H7 (cell line): ENCODE results near the gene SPRING1. TPM values are rescaled to one million over a fixed set of nuclear protein-coding genes. Genes with fewer than 3 reads are reported as not detected.
"Not testable (repeated sequence)": the region's sequence is repeated elsewhere in the genome, so short reads cannot be mapped to it uniquely, and the experiment has no call there.

Experiments used
- DNase-seq: peaks from one replicate; pipeline ENCODE4 v3.0.0; 2012
- H3K27me3 ChIP-seq: 2 replicates; pipeline ENCODE4 v1.6.0; 2011; ENCODE audit warnings: mild to moderate bottlenecking, low read length; ENCODE audit not compliant: control insufficient read depth, insufficient read depth
- H3K36me3 ChIP-seq: replicated peaks from 2 replicates; pipeline ENCODE4 v1.5.1; 2011; ENCODE audit warnings: low read length; ENCODE audit not compliant: control insufficient read depth, insufficient read depth
- H3K4me3 ChIP-seq: 2 replicates; pipeline ENCODE4 v1.5.1; 2011; ENCODE audit warnings: low read depth, mild to moderate bottlenecking, control low read depth, low read length, moderate library complexity; ENCODE audit not compliant: insufficient read depth
- total RNA-seq: library from RNA; depleted of rRNA; stranded (reverse); fragments of >200 nt; shearing (Covaris generic); gene quantifications from 2 replicates; pipeline ENCODE4 v1.2.3, GENCODE V29; 2014

The SPRING1 gene
- total RNA-seq, 1 experiment from 2014 or later: 51.8 TPM

DNA sequence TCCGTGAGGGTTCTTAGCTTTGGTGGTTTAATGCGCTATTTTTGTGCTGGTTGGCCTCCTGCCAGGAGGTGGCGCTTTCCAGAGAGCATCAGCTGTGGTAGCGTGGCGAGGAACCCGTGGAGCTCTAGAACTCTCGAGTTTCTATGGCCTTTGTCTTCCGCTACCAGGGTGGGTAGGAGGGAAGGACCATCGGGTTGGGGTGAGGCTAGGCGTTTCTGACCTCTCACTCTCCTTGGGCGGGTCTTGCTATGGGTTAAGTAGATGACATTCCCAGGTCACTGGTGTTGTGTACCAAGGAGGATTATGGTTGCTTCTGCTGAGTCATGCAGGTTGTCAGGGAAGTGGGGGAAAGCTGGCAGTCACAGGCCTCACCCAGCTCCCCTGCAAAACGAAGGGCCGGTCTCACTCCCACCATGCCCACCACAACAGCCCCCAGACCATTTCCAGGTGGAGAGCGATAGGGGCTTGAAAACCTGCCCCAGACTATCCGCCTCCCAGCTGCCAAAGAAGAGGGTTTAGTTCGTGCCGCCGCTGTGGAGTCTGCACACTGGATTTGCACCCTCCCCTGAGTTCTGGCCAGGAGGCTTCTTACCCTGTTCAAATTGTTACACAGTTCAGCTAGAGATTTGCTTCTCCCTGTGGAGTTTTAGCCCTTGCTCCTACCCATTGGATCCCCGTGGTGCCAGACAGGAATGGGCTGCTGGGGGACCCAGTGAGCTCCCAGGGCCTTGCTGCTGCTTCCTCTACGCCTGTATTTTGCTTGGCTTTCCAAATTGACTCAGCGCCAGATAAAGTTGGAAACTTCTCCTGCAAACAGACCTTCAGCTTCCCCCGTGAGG, 22.1 kb upstream of the SPRING1 start:
- Histone ChIP-seq H3K27me3 (no peaks in the 10 kb centered on the region), H3K4me3 (peak overlapping the region; percentile 28; the same call in 1 of the 2 replicates), H3K36me3 (peaks cover 3% of the 10 kb centered on the region; the same call in 1 of the 2 replicates)
- DNase-seq: peak; percentile 61

DNA sequence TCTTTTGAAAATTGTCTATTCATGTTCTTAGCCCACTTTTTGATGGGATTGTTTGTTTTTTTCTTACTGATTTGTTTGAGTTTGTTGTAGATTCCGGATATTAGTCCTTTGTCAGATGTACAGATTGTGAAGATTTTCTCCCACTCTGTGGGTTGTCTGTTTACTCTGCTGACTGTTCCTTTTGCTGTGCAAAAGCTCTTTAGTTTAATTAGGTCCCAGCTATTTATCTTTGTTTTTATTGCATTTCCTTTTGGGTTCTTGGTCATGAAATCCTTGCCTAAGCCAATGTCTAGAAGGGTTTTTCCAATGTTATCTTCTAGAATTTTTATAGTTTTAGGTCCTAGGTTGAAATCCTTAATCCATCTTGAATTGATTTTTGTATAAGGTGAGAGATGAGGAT, 16.9 kb upstream of the SPRING1 start:
- DNase-seq, H3K4me3 ChIP-seq, H3K27me3 ChIP-seq, H3K36me3 ChIP-seq: not testable (repeated sequence)

DNA sequence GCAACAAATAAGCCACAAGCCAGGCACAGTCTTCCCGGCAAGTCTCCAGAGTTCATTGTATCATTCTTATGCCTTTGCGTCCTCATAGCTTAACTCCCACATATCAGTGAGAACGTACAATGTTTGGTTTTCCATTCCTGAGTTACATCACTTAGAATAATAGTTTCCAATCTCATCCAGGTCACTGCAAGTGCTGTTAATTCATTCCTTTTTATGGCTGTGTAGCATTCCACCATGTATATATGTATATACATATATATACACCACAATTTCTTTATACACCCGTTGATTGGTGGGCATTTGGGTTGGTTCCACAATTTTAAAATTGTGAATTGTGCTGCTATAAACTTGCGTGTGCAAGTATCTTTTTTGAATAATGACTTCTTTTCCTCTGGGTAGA, 16.2 kb upstream of the SPRING1 start:
- not testable (repeated sequence) for H3K36me3 ChIP-seq, H3K27me3 ChIP-seq, H3K4me3 ChIP-seq, DNase-seq

DNA sequence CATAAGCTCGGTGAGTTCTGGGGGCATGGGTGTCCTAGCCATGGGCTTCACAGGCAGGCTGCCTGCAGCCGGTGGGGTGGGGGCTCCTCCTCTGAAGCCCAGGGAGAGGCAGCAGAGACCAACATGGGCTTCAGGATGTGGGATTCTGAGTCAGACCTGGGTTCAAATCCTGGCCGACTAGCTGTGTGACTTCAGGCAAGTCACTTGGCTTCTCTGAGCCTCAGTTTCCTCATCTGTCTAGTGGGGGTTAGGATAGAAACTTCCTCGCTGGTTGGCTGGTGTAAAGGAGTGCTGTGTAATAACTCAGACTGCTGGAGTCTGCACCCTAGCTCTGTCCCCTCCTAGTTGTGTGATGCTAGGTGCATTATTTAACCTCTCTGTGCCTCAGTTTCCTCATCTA, 12.4 kb upstream of the SPRING1 start:
- no peaks in the 10 kb centered on the region for H3K27me3 ChIP-seq
- H3K4me3 ChIP-seq: no peak overlapping the region
- peaks cover 5% of the 10 kb centered on the region; the same call in 1 of the 2 replicates for H3K36me3 ChIP-seq
- no peak for DNase-seq

DNA sequence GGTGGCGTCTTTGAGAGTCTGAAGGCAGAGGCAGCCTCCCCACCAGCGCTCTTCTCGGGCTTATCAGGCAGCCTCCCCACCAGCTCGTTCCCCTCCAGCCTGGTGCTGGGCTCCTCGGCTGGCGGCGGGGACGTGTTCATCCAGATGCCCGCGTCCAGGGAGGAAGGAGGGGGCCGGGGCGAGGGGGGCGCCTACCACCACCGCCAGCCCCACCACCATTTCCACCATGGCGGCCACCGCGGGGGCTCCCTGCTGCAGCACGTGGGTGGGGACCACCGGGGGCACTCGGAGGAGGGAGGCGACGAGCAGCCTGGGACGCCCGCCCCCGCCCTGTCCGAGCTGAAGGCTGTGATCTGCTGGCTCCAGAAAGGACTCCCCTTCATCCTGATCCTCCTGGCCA, 12.0 kb upstream of the SPRING1 start:
- DNase-seq: no peak
- peaks cover 5% of the 10 kb centered on the region; the same call in 1 of the 2 replicates for H3K36me3 ChIP-seq
- no peaks in the 10 kb centered on the region for H3K27me3 ChIP-seq
- no peak overlapping the region for H3K4me3 ChIP-seq

GRCh38 chr12:116745554-116745953, 7.7 kb upstream of the SPRING1 start:
- Histone ChIP-seq H3K36me3 (peaks cover 8% of the 10 kb centered on the region), H3K4me3 (no peak overlapping the region), H3K27me3 (no peaks in the 10 kb centered on the region)
- no peak for DNase-seq

- H3K4me3 ChIP-seq: no peak overlapping the region
- no peak for DNase-seq
- H3K36me3 ChIP-seq: peaks cover 6% of the 10 kb centered on the region
- H3K27me3 ChIP-seq: no peaks in the 10 kb centered on the region
Measured at GRCh38 chr12:116744766-116745165, 6.9 kb upstream of the SPRING1 start.

GRCh38 chr12:116742787-116743186, 4.9 kb upstream of the SPRING1 start:
- H3K27me3 ChIP-seq, H3K4me3 ChIP-seq, DNase-seq, H3K36me3 ChIP-seq: not testable (repeated sequence)

GRCh38 chr12:116739381-116739887, 1.6 kb upstream of the SPRING1 start:
- no peak for DNase-seq

GRCh38 chr12:116736962-116737773, 701 bp downstream of the SPRING1 start:
- Histone ChIP-seq H3K27me3 (no peaks in the 10 kb centered on the region; the same call in 1 of the 2 replicates), H3K36me3 (peaks cover 6% of the 10 kb centered on the region), H3K4me3 (peak overlapping the region; percentile 82)
- peak; percentile 74 for DNase-seq

More at GRCh38 chr12:116739381-116739887, 1.6 kb upstream of the SPRING1 start:
- H3K4me3 ChIP-seq: no peak overlapping the region
- no peaks in the 10 kb centered on the region; the same call in 1 of the 2 replicates for H3K27me3 ChIP-seq
- peaks cover 6% of the 10 kb centered on the region for H3K36me3 ChIP-seq

GRCh38 chr12:116735951-116736599, 1.8 kb downstream of the SPRING1 start:
- H3K36me3 ChIP-seq: peaks cover 4% of the 10 kb centered on the region
- no peaks in the 10 kb centered on the region; the same call in 1 of the 2 replicates for H3K27me3 ChIP-seq
- no peak for DNase-seq
- H3K4me3 ChIP-seq: no peak overlapping the region

GRCh38 chr12:116735084-116735483, 2.8 kb downstream of the SPRING1 start:
- no peaks in the 10 kb centered on the region; the same call in 1 of the 2 replicates for H3K27me3 ChIP-seq
- DNase-seq: no peak
- no peaks in the 10 kb centered on the region; the same call in 1 of the 2 replicates for H3K36me3 ChIP-seq
- H3K4me3 ChIP-seq: no peak overlapping the region

DNA sequence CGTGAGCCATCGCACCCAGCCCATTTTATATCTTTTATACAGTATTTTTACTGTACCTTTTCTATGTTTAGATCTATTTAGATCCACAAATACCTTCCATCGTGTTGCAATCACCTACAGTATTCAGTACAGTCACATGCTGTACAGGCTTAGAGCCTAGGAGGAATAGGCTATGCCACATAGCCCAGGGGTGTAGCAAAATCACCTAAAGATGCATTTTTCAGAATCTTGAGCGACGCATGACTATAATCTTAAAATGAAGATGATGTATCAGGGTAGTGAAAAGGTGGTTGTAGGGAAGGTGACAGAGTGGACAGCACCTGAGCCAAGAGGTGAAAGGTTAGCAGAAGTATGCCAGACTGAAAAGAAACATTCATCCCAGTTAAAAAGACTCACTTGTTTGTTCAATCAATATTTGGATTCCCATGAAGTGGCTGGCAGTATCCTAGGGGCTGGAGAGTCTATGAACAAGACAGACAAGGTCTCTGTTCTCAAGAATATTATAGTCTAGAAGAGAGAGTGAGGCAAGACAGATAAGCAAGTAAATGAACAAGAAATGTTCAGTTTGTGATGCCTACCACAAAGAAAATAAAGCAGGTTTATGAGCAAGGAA, 3.6 kb downstream of the SPRING1 start:
- H3K36me3 ChIP-seq: no peaks in the 10 kb centered on the region; the same call in 1 of the 2 replicates
- DNase-seq: no peak
- no peaks in the 10 kb centered on the region; the same call in 1 of the 2 replicates for H3K27me3 ChIP-seq
- H3K4me3 ChIP-seq: no peak overlapping the region

- Histone ChIP-seq H3K27me3 (no peaks in the 10 kb centered on the region), H3K4me3 (no peak overlapping the region), H3K36me3 (no peaks in the 10 kb centered on the region; the same call in 1 of the 2 replicates)
- no peak for DNase-seq
Measured at GRCh38 chr12:116731801-116732200, 6.1 kb downstream of the SPRING1 start.
